ENCODE results near the gene SLC6A3.

DNA sequence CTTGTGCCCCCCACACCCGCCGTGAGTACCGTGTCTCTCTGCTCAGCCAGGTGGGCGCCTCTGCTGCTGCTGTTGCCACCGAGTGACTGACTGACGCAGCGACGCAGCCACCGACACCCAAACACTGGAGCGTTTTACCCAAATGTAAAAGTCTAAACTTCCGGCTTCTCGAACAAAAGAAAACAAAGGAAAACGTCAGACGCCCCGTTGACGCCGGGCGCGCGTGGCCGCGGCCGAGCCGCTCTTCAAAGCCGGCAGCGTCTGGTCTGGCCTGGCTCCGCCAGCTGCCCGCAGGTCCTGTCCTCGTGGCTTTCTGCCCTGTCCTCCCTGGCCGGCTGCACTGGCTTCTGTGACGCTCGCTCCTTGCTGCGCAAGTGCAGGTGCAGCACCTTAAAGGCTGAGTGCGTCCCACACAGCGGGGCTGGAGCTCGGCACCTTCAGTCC is 58.9 kb downstream of the SLC6A3 start:
- TF ChIP-seq CTCF (IDR thresholded peaks at IDR 0.05; ENCODE audit: insufficient read depth, low read length) (no peak), GABPA (IDR thresholded peaks at IDR 0.05; ENCODE audit: low read depth) (no peak), SPI1 (IDR thresholded peaks at IDR 0.05; ENCODE audit: borderline replicate concordance, low read depth) (no peak), POLR2AphosphoS5 (IDR thresholded peaks at IDR 0.05; ENCODE audit: low read depth) (no peak)
- TF ChIP-seq, protein P1, sequence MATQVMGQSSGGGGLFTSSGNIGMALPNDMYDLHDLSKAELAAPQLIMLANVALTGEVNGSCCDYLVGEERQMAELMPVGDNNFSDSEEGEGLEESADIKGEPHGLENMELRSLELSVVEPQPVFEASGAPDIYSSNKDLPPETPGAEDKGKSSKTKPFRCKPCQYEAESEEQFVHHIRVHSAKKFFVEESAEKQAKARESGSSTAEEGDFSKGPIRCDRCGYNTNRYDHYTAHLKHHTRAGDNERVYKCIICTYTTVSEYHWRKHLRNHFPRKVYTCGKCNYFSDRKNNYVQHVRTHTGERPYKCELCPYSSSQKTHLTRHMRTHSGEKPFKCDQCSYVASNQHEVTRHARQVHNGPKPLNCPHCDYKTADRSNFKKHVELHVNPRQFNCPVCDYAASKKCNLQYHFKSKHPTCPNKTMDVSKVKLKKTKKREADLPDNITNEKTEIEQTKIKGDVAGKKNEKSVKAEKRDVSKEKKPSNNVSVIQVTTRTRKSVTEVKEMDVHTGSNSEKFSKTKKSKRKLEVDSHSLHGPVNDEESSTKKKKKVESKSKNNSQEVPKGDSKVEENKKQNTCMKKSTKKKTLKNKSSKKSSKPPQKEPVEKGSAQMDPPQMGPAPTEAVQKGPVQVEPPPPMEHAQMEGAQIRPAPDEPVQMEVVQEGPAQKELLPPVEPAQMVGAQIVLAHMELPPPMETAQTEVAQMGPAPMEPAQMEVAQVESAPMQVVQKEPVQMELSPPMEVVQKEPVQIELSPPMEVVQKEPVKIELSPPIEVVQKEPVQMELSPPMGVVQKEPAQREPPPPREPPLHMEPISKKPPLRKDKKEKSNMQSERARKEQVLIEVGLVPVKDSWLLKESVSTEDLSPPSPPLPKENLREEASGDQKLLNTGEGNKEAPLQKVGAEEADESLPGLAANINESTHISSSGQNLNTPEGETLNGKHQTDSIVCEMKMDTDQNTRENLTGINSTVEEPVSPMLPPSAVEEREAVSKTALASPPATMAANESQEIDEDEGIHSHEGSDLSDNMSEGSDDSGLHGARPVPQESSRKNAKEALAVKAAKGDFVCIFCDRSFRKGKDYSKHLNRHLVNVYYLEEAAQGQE (IDR thresholded peaks at IDR 0.05; ENCODE audit: insufficient replicate concordance, low read depth), result no peak
